Gastroesophageal sphincter (tissue), 4 donors: ENCODE data around the gene ADAMTSL3. TPM values are rescaled to one million over a fixed set of nuclear protein-coding genes. Genes with fewer than 3 reads are reported as not detected.

ENCODE experiments used
- ATAC-seq: fragments of 150-250 bp; one replicate; pipeline ENCODE4 v1.9.1; 2016; ENCODE audit warnings: mild to moderate bottlenecking, moderate library complexity
- H3K27ac ChIP-seq, 4 donors: fragments of 200-600 bp; sonication (generic) in 3 of 4; 1 replicate in 3 of 4; 2 replicates in 1 of 4; pipeline ENCODE4 v1.5.1; 2016 to 2019
- H3K27me3 ChIP-seq: fragments of 200-600 bp; sonication (generic); one replicate; pipeline ENCODE4 v1.5.1; 2019
- H3K36me3 ChIP-seq, 2 donors: fragments of 200-600 bp; sonication (generic); one replicate each; pipeline ENCODE4 v1.5.1; 2019; ENCODE audit warnings: control low read depth in 1 of 2
- H3K4me1 ChIP-seq, 3 donors: fragments of 200-600 bp; sonication (generic); 1 replicate in 2 of 3; 2 replicates in 1 of 3; pipeline ENCODE4 v1.5.1; 2016 to 2019; ENCODE audit warnings: control low read depth in 2 of 3
- H3K4me3 ChIP-seq, 2 donors: fragments of 200-600 bp; sonication (generic); one replicate each; pipeline ENCODE4 v1.5.1; 2019; ENCODE audit warnings: mild to moderate bottlenecking in 1 of 2, moderate library complexity in 1 of 2
- H3K9me3 ChIP-seq, 3 donors: fragments of 200-600 bp; sonication (generic); one replicate each; pipeline ENCODE4 v1.5.1; 2017 to 2019; ENCODE audit warnings: control low read depth in 2 of 3
- CTCF ChIP-seq, 4 experiments: fragments of 200-600 bp in 2 of 4; fragments of 450-650 bp in 2 of 4; sonication (generic) in 1 of 4; IDR thresholded peaks; one replicate each; pipeline ENCODE4 v1.5.1; 2017 to 2019; ENCODE audit warnings: antibody characterized with exemption in 4 of 4, mild to moderate bottlenecking in 2 of 4, moderate library complexity in 2 of 4
- EP300 ChIP-seq: sonication (generic); formaldehyde crosslinking; IDR thresholded peaks from one replicate; pipeline ENCODE4 v1.6.1; 2017; ENCODE audit warnings: antibody characterized with exemption, mild to moderate bottlenecking
- POLR2A ChIP-seq, 2 donors: fragments of 450-650 bp; IDR thresholded peaks; one replicate each; pipeline ENCODE4 v1.6.1; 2017; ENCODE audit warnings: antibody characterized with exemption in 2 of 2, mild to moderate bottlenecking in 2 of 2, moderate library complexity in 1 of 2
- POLR2AphosphoS5 ChIP-seq: sonication (generic); formaldehyde crosslinking; IDR thresholded peaks from one replicate; pipeline ENCODE4 v1.6.1; 2017; ENCODE audit warnings: antibody characterized with exemption
- WGBS, 2 donors: methylation state at CpG; one replicate each; pipeline ENCODE4 v1.1.5; 2018; ENCODE audit warnings: low coverage in 1 of 2; 5-methylcytosine and 5-hydroxymethylcytosine counted together
- total RNA-seq, 4 donors: library from RNA; depleted of rRNA; stranded (reverse); fragments of >200 nt; gene quantifications; one replicate each; pipeline ENCODE4 v1.1.0, GENCODE V29; 2016

Gene ADAMTSL3
- total RNA-seq, 4 donors from 2014 or later, result 19.4 to 35.9 (median 24.1) TPM

- Histone ChIP-seq H3K36me3 (peaks cover 0 to 8% of the 10 kb centered on the region in 2 donors), H3K9me3 (no peaks in the 10 kb centered on the region), H3K27ac (no peak overlapping the region), H3K4me3 (no peak overlapping the region), H3K27me3 (no peaks in the 10 kb centered on the region), H3K4me1 (peaks cover 0 to 12% (median 0%) of the 10 kb centered on the region in 3 donors)
- TF ChIP-seq POLR2AphosphoS5, result no peak
- no peak for TF ChIP-seq POLR2A (IDR thresholded peaks at IDR 0.05)
- TF ChIP-seq CTCF (IDR thresholded peaks at IDR 0.05), result no peak
- no peak for TF ChIP-seq EP300
- ATAC-seq, result no peak
- WGBS, 2 donors, result 88 to 92% methylated on average over 2 of the region's 2 CpGs
Measured at GRCh38 chr15:83709241-83709640, 55.3 kb downstream of the ADAMTSL3 start.

DNA sequence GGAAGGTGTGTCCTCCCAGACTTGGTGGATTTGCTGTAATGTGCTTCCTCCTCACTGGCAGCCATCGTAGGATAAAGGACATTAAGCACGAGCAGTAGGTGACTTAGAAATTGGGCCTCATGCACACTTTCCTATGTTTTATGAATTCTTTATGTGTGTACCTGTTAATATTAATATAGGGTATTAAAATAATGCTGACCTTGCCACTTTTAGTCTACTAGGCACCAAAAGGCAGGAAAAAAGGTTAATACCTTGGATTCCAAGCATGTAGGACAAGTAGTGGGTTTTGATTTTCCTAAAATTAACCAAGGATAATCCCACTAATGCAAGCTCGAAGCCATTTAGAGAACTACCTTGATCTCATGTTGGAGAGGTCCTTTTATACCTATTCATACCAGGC is 55.9 kb downstream of the ADAMTSL3 start:
- WGBS, 2 donors, result 92 to 93% methylated on average over 3 of the region's 3 CpGs
- Histone ChIP-seq H3K36me3 (peaks cover 0 to 8% of the 10 kb centered on the region in 2 donors), H3K9me3 (no peaks in the 10 kb centered on the region), H3K27ac (no peak overlapping the region), H3K4me1 (peaks cover 0 to 14% (median 0%) of the 10 kb centered on the region in 3 donors), H3K4me3 (no peak overlapping the region), H3K27me3 (no peaks in the 10 kb centered on the region)
- no peak for ATAC-seq
- TF ChIP-seq CTCF (IDR thresholded peaks at IDR 0.05) (no peak), POLR2A (IDR thresholded peaks at IDR 0.05) (no peak), POLR2AphosphoS5 (no peak), EP300 (no peak)

DNA sequence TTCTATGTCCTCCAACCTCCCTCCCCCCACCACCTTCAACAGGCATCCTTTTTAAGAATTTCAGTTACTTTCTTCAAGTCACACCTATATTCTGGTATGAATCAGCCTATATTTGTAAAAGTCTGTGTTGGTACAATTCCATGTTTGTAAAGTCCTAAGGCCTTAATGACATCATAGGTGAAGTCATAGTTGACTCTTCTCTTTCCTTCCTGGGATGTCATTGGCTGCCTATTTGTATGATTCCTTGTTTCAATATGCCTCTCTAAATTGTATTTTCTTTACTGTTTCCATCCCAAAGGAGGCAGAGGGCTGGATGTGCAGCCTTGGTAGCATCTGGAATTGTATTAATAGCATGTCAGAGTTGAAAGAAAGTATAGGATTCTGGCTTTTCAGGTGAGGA is 56.5 kb downstream of the ADAMTSL3 start:
- no peaks in the 10 kb centered on the region for H3K27me3 ChIP-seq
- no peak for ATAC-seq
- H3K9me3 ChIP-seq, result no peaks in the 10 kb centered on the region
- H3K4me3 ChIP-seq, result no peak overlapping the region
- H3K4me1 ChIP-seq, result peaks cover 0 to 17% (median 0%) of the 10 kb centered on the region in 3 donors
- no peak overlapping the region for H3K27ac ChIP-seq
- peaks cover 0 to 2% of the 10 kb centered on the region in 2 donors for H3K36me3 ChIP-seq
- no peak for TF ChIP-seq POLR2AphosphoS5
- no peak for TF ChIP-seq EP300
- no peak for TF ChIP-seq CTCF (IDR thresholded peaks at IDR 0.05)
- no peak for TF ChIP-seq POLR2A (IDR thresholded peaks at IDR 0.05)

- ATAC-seq, result no peak
- no peak overlapping the region for H3K27ac ChIP-seq
- H3K4me3 ChIP-seq, result no peak overlapping the region
- 78 to 89% methylated on average over 5 of the region's 5 CpGs for WGBS, 2 donors
- no peaks in the 10 kb centered on the region for H3K36me3 ChIP-seq
- no peaks in the 10 kb centered on the region for H3K9me3 ChIP-seq
- TF ChIP-seq POLR2A (IDR thresholded peaks at IDR 0.05) (no peak), EP300 (no peak), POLR2AphosphoS5 (no peak), CTCF (IDR thresholded peaks at IDR 0.05) (no peak)
- no peaks in the 10 kb centered on the region for H3K27me3 ChIP-seq
- peaks cover 0 to 17% (median 0%) of the 10 kb centered on the region in 3 donors for H3K4me1 ChIP-seq
Measured at GRCh38 chr15:83711236-83711635, 57.3 kb downstream of the ADAMTSL3 start.

- WGBS, 2 donors, result 92% methylated on average over 3 of the region's 3 CpGs; no CpG with 5 or more reads in 1 of the 2 donors
- H3K4me1 ChIP-seq, result peaks cover 0 to 17% (median 0%) of the 10 kb centered on the region in 3 donors
- H3K4me3 ChIP-seq, result no peak overlapping the region
Measured at GRCh38 chr15:83713242-83713641, 59.3 kb downstream of the ADAMTSL3 start.

More at GRCh38 chr15:83713242-83713641, 59.3 kb downstream of the ADAMTSL3 start:
- Histone ChIP-seq H3K9me3 (no peaks in the 10 kb centered on the region), H3K27me3 (no peaks in the 10 kb centered on the region), H3K36me3 (no peaks in the 10 kb centered on the region), H3K27ac (no peak overlapping the region)
- TF ChIP-seq POLR2A (IDR thresholded peaks at IDR 0.05) (no peak), EP300 (no peak), POLR2AphosphoS5 (no peak), CTCF (IDR thresholded peaks at IDR 0.05) (no peak)
- no peak for ATAC-seq
